ENCODE data around the gene RNASEH2C.
"Not testable (repeated sequence)": the region's sequence is repeated elsewhere in the genome, so short reads cannot be mapped to it uniquely, and the experiment has no call there.

Gene RNASEH2C

DNA sequence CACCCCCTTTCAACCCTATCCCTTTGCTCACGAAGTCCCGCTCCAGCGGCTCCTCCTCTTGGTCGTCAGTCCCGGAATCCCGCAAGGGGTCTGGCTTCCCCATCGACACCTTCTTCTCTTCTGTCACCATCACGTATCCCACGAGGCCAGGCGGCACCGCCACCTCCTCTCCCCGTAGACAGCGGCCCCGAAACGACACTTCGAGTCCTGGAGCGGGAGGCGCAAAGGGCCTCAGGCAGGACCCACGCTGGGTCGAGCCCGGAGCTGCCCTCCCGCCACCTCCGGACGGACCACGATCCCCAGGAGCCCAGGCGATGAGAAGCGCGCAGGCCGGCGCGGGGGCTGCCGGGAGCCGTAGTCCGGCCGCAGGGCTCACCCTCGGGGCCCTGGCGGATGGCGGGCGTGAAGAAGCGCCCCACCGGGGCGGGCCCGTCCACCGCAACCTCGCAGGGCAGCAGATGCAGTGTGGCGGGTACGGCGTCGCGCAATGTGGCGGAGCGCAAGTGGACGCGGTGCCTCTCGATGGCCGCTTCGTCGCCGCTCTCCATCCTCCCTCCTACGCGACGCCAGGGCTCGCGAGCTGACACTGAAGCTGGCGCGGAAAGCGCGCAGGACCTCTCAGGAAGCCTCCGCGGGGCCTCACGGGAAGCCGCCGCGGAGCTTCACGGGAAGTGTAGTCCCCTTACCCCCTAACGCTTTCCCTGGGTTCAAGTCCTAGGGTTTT, at the start of gene RNASEH2C:
Gene RNASEH2C (minus strand): TSS at position 588 of the 724 bp plus-strand sequence. CDS start 40 bp downstream, at position 548.
- peak; percentile 88 for DNase-seq (ENCODE audit: low spot score)

DNA sequence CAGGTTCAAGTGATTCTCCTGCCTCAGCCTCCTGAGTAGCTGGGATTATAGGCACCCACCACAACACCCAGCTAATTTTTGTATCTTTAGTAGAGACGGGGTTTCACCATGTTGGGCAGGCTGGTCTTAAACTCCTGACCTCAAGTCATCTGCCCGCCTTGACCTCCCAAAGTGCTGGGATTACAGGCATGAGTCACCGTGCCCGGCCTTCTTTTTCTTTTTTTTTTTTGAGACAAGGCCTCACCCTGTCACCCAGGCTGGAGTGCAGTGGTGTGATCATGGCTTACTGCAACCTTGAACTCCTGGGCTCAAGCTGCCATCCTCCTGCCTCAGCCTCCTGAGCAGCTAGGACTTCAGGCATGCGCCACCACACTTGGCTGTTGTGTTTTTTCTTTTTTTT, 47.2 kb upstream of the RNASEH2C start:
- DNase-seq (ENCODE audit: low spot score) = not testable (repeated sequence)

DNA sequence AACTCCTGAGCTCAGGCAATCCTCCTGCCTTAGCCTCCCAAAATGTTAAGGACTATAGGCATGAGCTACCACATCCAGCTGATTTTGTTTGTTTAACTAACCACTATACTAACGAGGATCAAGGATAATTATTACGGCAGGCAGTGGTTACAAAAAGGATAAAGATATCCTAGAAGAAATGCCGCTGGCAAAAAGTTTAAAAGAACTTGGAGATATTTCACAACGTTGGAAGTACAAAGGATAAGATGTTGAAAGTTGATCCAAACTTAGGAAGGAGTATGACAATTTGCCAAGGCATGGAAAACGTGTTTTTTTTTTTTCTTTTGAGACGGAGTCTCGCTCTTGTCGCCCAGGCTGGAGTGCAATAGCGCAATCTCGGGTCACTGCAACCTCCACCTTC, 46.8 kb upstream of the RNASEH2C start:
- no peak for DNase-seq (ENCODE audit: low spot score)

GRCh38 chr11:65766535-65766934, 45.9 kb upstream of the RNASEH2C start:
- no peak for DNase-seq (ENCODE audit: low spot score)

DNA sequence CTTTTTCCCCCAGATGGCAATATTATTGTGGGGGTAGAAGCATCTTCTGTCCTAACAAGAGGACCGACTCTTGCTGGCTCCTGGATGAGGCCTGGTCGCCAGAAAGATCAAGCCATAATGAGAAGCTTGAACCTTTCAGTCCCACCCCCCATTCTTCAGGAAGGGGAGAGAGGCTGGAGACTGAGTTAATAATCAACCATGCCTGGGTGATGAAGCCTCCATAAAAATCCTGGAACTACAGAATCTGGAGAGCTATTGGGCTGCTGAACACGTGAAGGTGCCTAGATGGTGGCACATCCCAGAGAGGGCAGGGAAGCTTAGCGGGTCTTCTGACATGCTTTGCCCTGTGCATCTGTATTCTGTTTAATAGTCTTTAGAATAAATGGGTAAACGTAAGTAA, 43.8 kb upstream of the RNASEH2C start:
- no peak for DNase-seq (ENCODE audit: low spot score)

DNA sequence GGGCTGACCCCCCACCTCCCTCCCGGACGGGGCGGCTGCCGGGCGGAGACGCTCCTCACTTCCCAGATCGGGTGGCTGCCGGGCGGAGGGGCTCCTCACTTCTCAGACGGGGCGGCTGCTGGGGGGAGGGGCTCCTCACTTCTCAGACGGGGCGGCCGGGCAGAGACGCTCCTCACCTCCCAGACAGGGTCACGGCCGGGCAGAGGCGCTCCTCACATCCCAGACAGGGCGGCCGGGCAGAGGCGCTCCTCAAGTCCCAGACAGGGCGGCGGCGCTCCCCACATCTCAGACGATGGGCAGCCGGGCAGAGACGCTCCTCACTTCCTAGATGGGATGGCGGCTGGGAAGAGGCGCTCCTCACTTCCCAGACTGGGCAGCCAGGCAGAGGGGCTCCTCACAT, 42.2 kb upstream of the RNASEH2C start:
- DNase-seq (ENCODE audit: low spot score) = not testable (repeated sequence)

DNA sequence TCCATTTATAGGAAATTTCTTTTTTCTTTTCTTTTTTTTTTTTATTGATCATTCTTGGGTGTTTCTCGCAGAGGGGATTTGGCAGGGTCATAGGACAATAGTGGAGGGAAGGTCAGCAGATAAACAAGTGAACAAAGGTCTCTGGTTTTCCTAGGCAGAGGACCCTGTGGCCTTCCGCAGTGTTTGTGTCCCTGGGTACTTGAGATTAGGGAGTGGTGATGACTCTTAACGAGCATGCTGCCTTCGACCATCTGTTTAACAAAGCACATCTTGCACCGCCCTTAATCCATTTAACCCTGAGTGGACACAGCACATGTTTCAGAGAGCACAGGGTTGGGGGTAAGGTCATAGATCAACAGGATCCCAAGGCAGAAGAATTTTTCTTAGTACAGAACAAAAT, 41.6 kb upstream of the RNASEH2C start:
- DNase-seq (ENCODE audit: low spot score) = not testable (repeated sequence)

DNA sequence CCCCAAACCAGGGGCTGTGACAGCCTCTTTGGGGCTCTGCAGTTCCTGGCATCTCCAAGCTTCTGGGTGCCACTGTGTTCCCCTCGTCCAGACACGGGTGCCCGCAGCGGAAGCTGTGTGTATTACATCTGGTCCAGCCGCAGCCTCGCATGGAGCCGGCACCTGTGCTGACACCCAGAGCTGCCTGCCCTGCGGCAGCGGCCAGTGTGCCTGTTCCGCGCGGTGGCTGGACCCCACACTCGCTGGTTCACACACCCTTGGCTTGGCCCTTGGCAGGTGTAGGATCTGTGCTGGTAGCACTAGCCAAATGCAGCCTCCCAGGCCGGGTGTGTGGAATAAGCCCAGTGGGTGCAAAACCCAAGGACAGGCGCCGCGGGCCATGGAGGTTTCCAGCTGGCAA, 24.5 kb upstream of the RNASEH2C start:
- DNase-seq (ENCODE audit: low spot score) = no peak

DNA sequence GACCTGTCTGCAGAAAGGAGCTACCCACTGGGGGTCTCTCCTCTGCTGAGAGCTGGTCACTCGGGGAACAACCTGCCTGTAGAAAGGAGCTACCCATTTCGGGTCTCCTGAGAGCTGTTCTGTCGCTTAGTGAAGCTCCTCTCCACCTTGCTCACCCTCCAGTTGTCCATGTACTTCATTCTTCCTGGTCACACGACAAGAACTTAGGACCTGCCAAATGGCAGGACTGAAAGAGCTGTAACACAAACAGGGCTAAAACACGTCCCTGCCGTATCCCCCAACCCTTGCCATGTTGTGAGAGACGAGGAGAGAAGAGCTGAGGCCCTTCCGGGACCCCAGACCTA, 24.1 kb upstream of the RNASEH2C start:
- no peak for DNase-seq (ENCODE audit: low spot score)

- peak; percentile 58 for DNase-seq (ENCODE audit: low spot score)
These were observed 23.6 kb upstream of the RNASEH2C start for GRCh38 chr11:65744026-65744698.

- DNase-seq (ENCODE audit: low spot score) = no peak
These were observed 23.1 kb upstream of the RNASEH2C start for GRCh38 chr11:65743681-65744025.

GRCh38 chr11:65742353-65742752, 21.8 kb upstream of the RNASEH2C start:
- DNase-seq (ENCODE audit: low spot score) = no peak

DNA sequence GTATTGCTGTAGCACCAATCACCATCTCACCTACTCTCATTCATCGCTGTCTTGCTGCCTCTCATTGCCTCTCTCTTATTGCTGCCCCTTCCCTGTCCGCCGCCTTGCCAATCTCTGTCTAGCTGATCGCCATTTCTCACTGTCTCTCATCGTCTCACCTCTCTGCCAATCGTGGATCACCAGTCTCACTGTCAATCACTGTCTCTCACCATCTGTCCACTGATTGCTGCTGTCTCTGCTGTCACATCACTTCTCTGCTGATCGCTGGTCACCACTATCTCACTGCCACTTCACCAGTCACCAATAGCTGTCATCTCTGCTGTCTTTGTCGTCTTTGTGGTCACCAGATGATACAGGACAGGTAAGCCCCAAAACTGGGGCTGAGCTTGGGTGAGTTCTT, 20.6 kb upstream of the RNASEH2C start:
- DNase-seq (ENCODE audit: low spot score) = no peak

GRCh38 chr11:65739022-65739421, 18.4 kb upstream of the RNASEH2C start:
- DNase-seq (ENCODE audit: low spot score) = no peak

GRCh38 chr11:65736810-65737209, 16.2 kb upstream of the RNASEH2C start:
- DNase-seq (ENCODE audit: low spot score) = no peak

DNA sequence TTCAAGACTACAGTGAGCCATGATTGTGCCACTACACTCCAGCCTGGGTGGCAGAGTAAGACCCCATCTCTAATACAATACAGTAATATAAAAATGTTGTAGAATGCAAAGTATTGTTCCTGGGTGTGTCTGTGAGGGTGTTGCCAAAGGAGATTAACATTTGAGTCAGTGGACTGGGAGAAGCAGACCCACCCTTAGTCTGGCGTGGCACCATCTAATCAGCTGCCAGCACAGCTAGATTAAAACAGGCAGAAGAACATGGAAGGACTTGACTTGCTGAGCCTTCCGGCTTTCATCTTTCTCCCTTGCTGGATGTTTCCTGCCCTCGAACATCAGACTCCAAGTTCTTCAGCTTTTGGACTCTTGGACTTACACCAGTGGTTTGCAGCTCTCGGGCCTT, 14.5 kb upstream of the RNASEH2C start:
- DNase-seq (ENCODE audit: low spot score) = not testable (repeated sequence)

- no peak for DNase-seq (ENCODE audit: low spot score)
These were observed 9.9 kb upstream of the RNASEH2C start for GRCh38 chr11:65730461-65730860.

GRCh38 chr11:65727865-65728264, 7.3 kb upstream of the RNASEH2C start:
- no peak for DNase-seq (ENCODE audit: low spot score)

DNA sequence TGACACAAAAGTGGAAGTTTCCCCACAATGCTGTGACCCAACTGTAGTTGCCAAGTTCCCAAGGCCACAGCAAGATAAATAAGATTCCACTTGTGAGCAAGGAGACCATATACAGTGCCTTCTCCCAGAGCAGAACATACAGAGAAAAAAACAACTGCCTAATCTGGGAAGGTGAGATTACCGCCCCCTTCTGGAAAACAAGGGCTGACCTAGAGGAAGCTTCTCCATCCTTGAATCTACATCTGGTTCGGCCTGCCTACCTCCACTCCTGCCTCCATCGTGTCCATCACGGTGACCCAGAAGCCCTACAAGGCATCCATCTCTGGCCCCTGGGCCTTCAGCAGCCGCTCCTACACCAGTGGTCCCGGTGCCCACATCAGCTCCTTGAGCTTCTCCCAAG, 6.1 kb upstream of the RNASEH2C start:
- DNase-seq (ENCODE audit: low spot score) = no peak

- no peak for DNase-seq (ENCODE audit: low spot score)
These were observed 1.7 kb upstream of the RNASEH2C start for GRCh38 chr11:65722261-65722660.

DNA sequence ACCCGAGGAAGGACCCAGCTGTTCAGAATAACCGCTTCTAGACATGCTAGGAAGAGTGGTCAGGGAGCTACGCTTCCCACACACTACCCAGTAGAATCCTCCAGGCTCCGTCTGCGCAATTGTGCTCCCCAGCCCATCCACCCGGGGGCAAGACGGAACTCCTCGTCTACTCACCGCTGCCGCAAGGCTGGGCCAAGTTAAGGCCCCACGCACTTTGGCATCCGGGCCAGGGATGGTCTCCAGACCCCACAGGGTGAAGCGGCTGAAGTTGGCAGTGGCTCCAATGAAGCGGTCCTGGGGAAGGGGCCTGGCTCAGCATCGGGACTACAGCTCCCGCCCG, 757 bp downstream of the RNASEH2C start:
- peak; percentile 63 for DNase-seq (ENCODE audit: low spot score)

DNA sequence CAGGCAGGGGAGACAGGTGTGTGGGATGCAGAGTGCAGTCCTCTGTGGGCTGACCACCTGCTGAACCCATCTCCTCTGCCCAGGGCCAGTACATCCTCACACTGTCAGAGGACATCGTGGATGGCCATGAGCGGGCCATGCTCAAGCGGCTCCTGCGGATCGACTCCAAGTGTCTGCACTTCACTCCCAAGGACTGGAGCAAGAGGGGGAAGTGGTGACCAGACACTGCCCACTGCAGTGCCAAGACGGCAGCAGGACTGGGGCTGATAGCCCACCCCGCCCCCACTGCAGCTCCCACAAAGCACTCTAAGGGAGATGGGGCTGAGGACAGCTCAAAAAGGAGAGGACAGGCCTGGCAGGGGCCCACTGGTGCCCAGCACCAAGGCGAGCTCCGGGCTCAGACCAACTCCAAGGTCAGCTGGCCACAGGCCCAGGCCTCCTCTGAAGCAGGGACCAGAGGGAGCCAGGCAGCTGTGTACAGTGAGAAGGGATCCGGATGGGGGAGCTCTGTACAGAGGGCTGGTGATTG, 1.6 kb downstream of the RNASEH2C start:
- DNase-seq (ENCODE audit: low spot score) = peak; percentile 66

GRCh38 chr11:65718531-65718930, 2.1 kb downstream of the RNASEH2C start:
- no peak for DNase-seq (ENCODE audit: low spot score)

- no peak for DNase-seq (ENCODE audit: low spot score)
These were observed 2.7 kb downstream of the RNASEH2C start for GRCh38 chr11:65717906-65718305.
